Activated CD4-positive, alpha-beta T cell treated with anti-CD3 and anti-CD28 coated beads, Interleukin-2, Interleukin-4, amounts not matched to agents 100 ng/mL and 50 ng/mL, durations not matched to agents 16 hours and 8 hours (primary cell): ENCODE data around the gene CDC42SE2.
"Not testable (repeated sequence)": the region's sequence is repeated elsewhere in the genome, so short reads cannot be mapped to it uniquely, and the experiment has no call there.

Source experiments
- DNase-seq: peaks from one replicate; pipeline ENCODE4 v3.0.0-alpha.2; 2020; ENCODE audit warnings: low spot score

CDC42SE2 gene

GRCh38 chr5:131366428-131366827, 102.6 kb downstream of the CDC42SE2 start:
- DNase-seq, result no peak

DNA sequence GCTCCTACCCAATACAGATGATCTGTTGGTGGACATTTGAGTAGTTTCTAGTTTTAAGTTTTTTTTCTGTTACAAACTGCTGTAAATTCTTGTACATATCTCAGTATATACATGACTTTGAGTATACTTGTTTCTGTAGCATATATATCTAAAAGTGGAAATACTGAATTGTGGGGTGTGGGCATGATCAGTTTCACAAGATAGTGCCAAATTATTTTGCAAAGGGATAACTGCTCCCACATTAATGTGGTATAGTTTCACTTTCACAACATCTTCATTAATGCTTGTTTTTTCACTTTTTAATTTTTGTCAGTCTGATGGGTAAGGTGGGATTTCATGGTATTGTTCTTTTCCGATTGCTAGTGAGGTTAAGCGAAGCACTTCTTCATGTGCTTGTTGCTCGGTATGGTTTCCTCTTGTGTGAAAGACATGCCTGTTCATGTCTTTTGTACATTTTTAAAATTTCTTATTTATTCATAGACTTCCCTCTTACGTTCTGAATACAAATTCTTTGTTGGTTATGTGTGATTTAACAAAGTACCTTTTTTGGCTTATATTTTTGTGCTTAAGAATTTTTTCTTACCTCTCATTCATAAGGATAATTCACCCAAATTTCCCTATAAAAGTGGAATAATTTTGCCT, 103.5 kb downstream of the CDC42SE2 start:
- DNase-seq, result no peak

DNA sequence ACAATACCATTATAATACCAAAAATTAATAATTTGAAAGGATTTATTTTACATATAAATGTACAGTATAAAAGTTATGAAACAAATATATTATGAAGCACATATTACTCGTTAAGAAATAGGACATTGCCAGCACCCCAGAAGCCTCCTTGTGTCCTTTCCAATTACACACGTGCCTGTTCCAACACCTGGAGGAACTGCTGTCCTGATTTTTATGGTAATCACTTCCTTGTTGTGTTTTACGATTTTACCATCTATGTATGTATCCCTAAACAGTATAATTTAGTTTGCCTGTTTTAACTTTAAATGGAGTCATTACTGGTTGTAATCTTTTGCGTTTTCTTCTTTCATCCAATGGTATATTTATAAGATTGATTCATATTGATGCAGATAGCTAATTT, 105.0 kb downstream of the CDC42SE2 start:
- DNase-seq, result no peak

DNA sequence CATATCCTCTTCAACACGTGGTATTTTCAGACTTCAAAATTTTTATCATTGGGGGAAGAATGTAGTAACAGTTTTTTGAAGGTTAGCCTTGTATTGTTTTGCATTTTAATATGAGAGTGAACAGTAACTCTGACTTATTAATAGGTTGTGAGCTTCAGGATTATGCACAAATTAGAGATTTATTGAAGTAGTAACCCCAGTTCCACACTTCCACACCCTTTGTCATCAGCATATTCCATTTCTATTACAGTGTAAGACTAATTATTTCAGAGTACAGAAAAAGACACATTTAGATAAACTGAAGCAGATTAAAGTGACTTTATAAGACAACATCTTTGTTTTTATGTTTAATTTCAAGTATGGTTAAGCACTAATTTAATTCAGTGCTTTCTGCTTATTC, 105.7 kb downstream of the CDC42SE2 start:
- DNase-seq, result no peak

DNA sequence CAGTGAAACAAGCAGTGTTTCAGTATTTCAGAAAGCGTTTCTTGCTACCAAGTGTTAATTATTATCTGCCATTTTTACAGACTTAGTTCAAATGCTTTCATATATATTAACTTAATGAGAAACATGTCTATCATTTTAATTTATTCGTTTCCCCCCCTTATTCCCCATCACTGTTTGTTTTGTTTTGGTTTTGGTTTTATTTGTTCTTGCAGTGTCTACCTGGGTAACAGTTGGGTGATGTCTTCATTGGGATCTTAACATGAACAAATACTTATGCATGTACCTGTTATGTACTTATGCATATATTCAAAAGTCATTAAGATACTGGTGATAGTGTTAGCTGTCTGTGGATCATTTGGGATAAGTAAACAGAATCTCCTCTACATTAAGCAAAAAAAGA, 108.0 kb downstream of the CDC42SE2 start:
- no peak for DNase-seq

GRCh38 chr5:131373265-131373664, 109.4 kb downstream of the CDC42SE2 start:
- no peak for DNase-seq

- no peak for DNase-seq
Observed at GRCh38 chr5:131375351-131375750, 111.5 kb downstream of the CDC42SE2 start.

DNA sequence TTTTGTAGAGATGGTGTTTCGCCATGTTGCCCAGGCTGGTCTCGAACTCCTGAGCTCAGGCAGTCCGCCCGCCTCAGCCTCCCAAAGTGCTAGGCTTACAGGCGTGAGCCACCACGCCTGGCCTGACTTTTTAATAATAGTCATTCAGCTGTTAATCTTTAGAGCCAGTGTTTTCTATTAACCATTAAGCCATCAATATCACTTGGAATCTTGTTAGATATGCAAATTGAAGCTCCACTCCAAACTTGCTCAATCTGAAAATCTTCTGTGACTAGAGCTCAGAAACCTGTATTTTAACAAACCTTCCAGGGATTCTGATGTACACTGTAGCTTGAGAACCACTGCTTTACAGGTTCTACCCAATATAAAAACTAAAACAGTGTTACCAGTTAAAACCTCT, 113.5 kb downstream of the CDC42SE2 start:
- no peak for DNase-seq

- DNase-seq, result no peak
Observed at GRCh38 chr5:131377785-131378325, 114.0 kb downstream of the CDC42SE2 start.

DNA sequence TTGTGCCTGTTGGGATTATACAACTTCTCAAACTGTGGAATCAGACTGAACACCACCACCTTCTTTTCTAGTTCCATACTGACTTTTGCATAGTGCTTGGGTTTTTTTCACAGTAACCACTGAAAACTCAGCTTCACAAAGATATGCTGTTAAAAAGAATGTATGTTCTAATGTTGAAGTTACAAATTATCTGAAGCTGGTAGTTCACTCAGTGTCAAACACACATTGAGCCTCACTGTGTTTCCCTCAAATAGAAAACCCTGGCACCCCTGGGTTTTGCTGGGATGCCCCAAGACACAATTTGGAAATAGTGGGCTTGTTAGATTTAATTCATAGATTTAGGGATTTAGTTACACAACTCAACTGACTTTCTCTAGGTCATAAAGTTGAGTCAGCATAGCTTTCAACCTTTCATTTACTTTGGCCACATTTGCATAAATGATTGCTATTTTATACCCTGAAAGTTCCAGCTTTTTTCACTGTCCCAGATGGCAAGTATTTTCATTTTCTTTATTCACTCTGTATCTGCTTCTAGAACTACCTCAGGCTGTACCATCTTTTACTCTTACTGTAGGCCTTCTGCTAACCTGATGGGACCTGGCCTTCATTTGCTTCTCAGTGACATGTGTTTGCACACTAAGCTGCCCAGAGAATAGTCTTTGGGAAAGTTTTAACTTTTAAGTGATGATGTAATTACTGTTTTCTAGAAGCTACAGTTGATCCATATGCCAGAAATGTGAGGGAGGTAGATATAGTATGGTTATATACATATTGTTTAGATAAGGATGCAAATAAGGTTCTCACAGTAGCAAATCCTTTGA, 115.1 kb downstream of the CDC42SE2 start:
- DNase-seq, result no peak

DNA sequence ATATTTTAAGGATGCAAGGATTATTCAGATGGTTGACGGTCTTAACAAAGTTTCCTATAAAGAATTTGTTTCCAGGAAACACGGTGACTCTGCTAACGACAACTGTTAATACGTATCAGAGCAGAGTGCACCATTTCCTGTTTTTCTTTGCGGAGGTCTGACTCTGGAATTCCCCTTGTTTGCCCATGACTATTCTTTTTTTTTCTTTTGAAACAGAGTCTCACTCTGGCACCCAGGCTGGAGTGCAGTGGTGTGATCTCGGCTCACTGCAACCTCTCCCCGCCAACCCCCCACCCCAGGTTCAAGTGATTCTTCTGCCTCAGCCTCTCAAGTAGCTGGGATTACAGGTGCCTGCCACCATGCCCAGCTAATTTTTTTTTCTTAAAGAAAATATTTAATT, 115.9 kb downstream of the CDC42SE2 start:
- DNase-seq, result peak; percentile 87

DNA sequence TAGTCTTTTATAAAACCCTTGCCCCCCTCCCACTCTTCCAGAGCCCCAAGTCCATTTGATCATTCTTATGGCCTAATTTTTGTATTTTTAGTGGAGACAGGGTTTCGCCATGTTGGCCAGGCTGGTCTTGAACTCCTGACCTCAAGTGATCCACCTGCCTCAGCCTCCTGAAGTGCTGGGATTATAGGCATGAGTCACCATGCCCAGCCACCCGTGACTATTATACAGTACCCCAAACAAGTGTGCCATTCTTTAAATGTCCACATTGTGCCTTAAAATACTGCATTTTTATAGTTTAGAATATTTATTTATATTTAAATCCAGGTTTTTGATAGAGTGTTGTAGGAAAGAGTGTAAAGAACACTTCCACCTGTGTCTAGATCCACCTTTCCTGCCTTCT, 116.4 kb downstream of the CDC42SE2 start:
- not testable (repeated sequence) for DNase-seq

GRCh38 chr5:131381021-131381420, 117.2 kb downstream of the CDC42SE2 start:
- DNase-seq, result no peak

GRCh38 chr5:131381777-131382176, 117.9 kb downstream of the CDC42SE2 start:
- DNase-seq, result no peak

- DNase-seq, result peak; percentile 91
Observed at GRCh38 chr5:131382407-131383395, 118.8 kb downstream of the CDC42SE2 start.

DNA sequence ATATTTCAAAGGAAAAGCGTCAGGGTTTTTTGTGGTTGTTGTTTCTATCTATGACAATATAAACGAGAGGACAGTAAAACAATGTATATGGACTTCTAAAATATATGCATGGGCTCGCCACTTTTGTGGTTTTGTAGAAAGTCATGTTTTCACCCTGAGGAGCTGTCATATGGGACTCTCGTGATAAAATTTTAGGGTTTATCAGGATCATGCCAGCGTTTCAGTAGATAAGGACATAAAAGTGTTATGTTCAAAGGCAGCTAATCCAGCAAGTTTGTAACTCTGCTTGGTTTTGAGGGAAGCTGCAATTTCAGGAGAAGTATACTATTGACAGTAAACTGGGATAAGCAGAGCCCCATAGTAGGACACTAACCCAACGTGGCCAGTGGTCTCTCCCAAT, 120.3 kb downstream of the CDC42SE2 start:
- DNase-seq, result no peak

DNA sequence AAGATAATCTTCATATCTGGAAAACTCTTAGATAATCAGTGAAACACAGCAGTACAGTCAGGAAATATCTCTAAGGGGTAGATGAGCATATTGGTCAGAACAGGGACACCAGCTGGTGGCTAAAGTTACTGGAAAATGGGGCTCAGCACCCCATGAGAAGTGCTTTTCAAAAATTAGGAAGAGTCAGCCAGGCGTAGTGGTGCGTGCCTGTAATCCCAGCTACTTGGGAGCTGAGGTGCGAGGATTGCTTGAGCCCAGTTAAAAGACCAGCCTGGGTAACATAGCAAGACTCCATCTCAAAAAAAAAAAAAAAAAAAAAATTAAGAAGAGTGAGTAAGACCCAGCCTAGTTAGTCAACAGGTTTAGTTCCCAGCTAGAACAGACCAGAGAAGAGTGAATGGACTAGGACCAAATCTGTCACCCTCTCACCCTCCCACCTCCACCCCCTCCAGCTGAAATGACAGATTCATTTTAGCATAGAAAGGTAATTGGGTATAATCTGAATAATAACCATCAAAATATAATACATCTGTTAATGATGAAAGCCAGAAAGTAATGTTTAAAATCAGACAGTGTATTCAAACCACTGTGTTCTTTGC, 120.9 kb downstream of the CDC42SE2 start:
- peak; percentile 64 for DNase-seq

- no peak for DNase-seq
Observed at GRCh38 chr5:131386124-131386523, 122.3 kb downstream of the CDC42SE2 start.

- DNase-seq, result no peak
Observed at GRCh38 chr5:131386779-131387178, 122.9 kb downstream of the CDC42SE2 start.

- DNase-seq, result no peak
Observed at GRCh38 chr5:131387255-131387654, 123.4 kb downstream of the CDC42SE2 start.

DNA sequence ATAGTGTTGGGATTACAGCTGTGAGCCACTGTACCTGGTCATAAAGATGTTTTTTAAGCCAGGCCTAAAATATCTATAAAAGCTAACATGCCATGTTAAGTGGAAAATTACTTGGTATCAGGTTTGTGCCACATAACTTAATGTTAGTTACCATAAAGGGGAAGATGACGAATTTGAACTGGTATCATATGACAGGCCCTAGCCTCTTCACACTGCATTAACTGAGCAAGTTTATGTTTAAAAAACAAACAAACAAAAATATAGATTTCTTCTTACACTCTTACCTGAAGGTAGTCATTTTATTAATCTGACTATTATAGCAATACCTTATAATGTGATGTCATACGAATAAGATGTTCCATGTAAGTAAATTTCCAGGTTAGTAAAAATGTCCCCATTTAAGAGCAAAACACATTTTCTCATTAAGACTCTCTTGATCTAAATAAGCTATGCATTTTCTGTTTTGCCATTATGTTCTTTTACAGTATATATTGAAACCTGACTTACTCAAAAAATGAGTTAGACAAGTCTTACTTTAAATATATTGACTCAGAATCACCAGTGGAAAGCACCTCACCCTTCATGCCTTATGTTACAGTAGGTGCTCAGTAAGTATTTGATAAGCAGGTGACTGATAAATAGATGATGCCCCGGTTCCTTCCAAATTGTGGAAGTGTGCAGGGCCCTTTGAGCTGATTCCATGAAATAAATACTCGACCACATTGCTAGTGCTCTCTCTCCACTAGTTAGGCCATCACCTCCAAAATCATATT, 125.4 kb downstream of the CDC42SE2 start:
- peak; percentile 73 for DNase-seq
